ENCODE measurements around the gene KIAA0586.

GRCh38 chr14:58444627-58445026, 17.1 kb downstream of the KIAA0586 start:
- TF ChIP-seq TARDBP (IDR thresholded peaks at IDR 0.05), result no peak
- no peak for TF ChIP-seq SUZ12 (IDR thresholded peaks at IDR 0.05)

Data from HEK293T (cell line).